ENCODE data around the gene COX20.

GRCh38 chr1:244863491-244864252, 28.2 kb downstream of the COX20 start:
- TF ChIP-seq SUZ12 (IDR thresholded peaks at IDR 0.05; ENCODE audit: extremely low read depth, insufficient read depth, insufficient read length), result no peak
- no peak for TF ChIP-seq ZNF274 (IDR thresholded peaks at IDR 0.05; ENCODE audit: low read depth, low read length)
- TF ChIP-seq YY1 (IDR thresholded peaks at IDR 0.05; ENCODE audit: insufficient read depth, insufficient read length), result no peak
